ENCODE results near the gene GCNT1. TPM values are rescaled to one million over a fixed set of nuclear protein-coding genes. Genes with fewer than 3 reads are reported as not detected.

GCNT1 gene
- total and polyA plus RNA-seq, 2 donors (not counting 1 experiment from before 2014, with no cell fraction given), result 9.1 to 31.0 TPM

DNA sequence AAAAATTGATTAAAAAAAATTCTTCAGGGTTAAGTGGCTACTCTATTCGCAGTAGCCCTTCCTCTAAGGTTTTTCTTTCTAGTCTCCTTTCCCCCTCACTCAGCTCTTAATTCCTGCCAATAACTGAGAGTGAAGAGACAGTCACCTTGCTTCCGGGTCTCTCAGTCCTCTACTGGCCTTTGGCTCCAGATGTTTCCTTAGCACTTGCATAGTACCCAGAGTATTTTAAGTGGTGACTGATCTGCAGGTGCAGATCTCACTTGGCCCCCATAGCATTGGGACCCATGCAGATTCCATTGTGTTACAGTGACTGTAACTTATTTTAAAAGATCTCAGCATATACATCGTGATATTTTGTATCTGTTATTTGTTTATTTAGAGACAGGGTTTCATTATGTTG is 66.2 kb downstream of the GCNT1 start:
- H3K4me2 ChIP-seq (replicated peaks; ENCODE audit: low read depth, low read length, poor library complexity, severe bottlenecking), result no peak overlapping the region
- H3K27ac ChIP-seq (ENCODE audit: low read length in 2 of 2), result no peak overlapping the region
- 17% methylated on average over 1 of the region's 3 CpGs for WGBS (ENCODE audit: insufficient coverage)
- DNase-seq (no peak), ATAC-seq (ENCODE audit: low read depth) (no peak)
- no peak overlapping the region for H3K9ac ChIP-seq (ENCODE audit: low read length)
- H2AFZ ChIP-seq (ENCODE audit: insufficient read depth, low read depth, low read length, poor library complexity, severe bottlenecking), result no peak overlapping the region
- POLR2A ChIA-PET, result no interaction called here
- H3K4me1 ChIP-seq (ENCODE audit: control insufficient read depth in 2 of 2, insufficient read depth in 2 of 2, low read length in 2 of 2), result no peaks in the 10 kb centered on the region
- intact Hi-C loops (cut with micrococcal nuclease), result no loop called here
- H3K4me1 Mint-ChIP-seq, result peaks cover 4% of the 10 kb centered on the region
- H3K9me3 Mint-ChIP-seq (ENCODE audit: insufficient read depth), result no peaks in the 10 kb centered on the region
- H3K27me3 Mint-ChIP-seq, result no peaks in the 10 kb centered on the region
- no peak for TF ChIP-seq EZH2 (IDR thresholded peaks at IDR 0.05; ENCODE audit: borderline replicate concordance, insufficient read depth, low read depth, low read length, poor library complexity, severe bottlenecking)
- TF ChIP-seq, protein P1, sequence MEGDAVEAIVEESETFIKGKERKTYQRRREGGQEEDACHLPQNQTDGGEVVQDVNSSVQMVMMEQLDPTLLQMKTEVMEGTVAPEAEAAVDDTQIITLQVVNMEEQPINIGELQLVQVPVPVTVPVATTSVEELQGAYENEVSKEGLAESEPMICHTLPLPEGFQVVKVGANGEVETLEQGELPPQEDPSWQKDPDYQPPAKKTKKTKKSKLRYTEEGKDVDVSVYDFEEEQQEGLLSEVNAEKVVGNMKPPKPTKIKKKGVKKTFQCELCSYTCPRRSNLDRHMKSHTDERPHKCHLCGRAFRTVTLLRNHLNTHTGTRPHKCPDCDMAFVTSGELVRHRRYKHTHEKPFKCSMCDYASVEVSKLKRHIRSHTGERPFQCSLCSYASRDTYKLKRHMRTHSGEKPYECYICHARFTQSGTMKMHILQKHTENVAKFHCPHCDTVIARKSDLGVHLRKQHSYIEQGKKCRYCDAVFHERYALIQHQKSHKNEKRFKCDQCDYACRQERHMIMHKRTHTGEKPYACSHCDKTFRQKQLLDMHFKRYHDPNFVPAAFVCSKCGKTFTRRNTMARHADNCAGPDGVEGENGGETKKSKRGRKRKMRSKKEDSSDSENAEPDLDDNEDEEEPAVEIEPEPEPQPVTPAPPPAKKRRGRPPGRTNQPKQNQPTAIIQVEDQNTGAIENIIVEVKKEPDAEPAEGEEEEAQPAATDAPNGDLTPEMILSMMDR (IDR thresholded peaks at IDR 0.05), result no peak
- no peaks in the 10 kb centered on the region for H3K36me3 ChIP-seq (replicated peaks in 1 of 2; ENCODE audit: control extremely low read depth in 1 of 2, control insufficient read depth in 1 of 2, extremely low read depth in 1 of 2, insufficient read depth in 2 of 2, low read length in 1 of 2)
- no peaks in the 10 kb centered on the region for H4K20me1 ChIP-seq (ENCODE audit: control insufficient read depth, insufficient read depth, low read length, poor library complexity, severe bottlenecking)
- H3K27ac Mint-ChIP-seq, result no peak overlapping the region
- peaks cover 0 to 9% (median 0%) of the 10 kb centered on the region in 3 donors for H3K9me3 ChIP-seq (ENCODE audit: control extremely low read depth in 1 of 3, control insufficient read depth in 2 of 3, insufficient read depth in 1 of 3, low read length in 2 of 3)
- H3K27me3 ChIP-seq (replicated peaks in 1 of 4; ENCODE audit: control extremely low read depth in 1 of 4, control insufficient read depth in 3 of 4, insufficient read depth in 4 of 4, low read length in 3 of 4), result no peaks in the 10 kb centered on the region
- H3K4me3 ChIP-seq (ENCODE audit: control extremely low read depth in 1 of 5, extremely low read depth in 1 of 5, insufficient read depth in 1 of 5, low read depth in 2 of 5, low read length in 4 of 5), result no peak overlapping the region
- H3K4me3 Mint-ChIP-seq, result no peak overlapping the region
- H3K79me2 ChIP-seq (ENCODE audit: control insufficient read depth, insufficient read depth, low read length), result no peaks in the 10 kb centered on the region
- CTCF ChIA-PET, result no interaction called here

DNA sequence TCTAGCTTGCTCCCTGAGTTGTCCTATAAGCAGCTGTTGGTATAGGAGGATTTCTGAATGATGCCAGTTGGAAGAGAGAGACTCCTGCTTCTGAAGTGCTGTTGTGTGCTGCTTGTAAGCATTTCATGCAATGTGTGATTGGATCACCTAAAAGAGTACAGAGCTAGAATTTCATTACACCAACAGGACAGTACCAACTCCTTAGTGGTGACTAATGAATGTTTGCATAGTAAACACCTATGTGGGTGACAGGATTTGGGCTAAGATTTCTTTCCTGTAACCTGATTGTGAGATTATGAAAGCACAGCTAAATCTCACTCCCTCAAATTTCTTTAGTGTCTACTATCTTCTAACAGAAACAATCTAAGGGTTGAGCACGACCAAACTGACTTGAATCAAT is 67.0 kb downstream of the GCNT1 start:
- Histone ChIP-seq H3K9ac (ENCODE audit: low read length) (no peak overlapping the region), H3K36me3 (replicated peaks in 1 of 2; ENCODE audit: control extremely low read depth in 1 of 2, control insufficient read depth in 1 of 2, extremely low read depth in 1 of 2, insufficient read depth in 2 of 2, low read length in 1 of 2) (no peaks in the 10 kb centered on the region), H3K79me2 (ENCODE audit: control insufficient read depth, insufficient read depth, low read length) (no peaks in the 10 kb centered on the region), H3K27ac (ENCODE audit: low read length in 2 of 2) (no peak overlapping the region), H3K4me1 (ENCODE audit: control insufficient read depth in 2 of 2, insufficient read depth in 2 of 2, low read length in 2 of 2) (no peaks in the 10 kb centered on the region), H4K20me1 (ENCODE audit: control insufficient read depth, insufficient read depth, low read length, poor library complexity, severe bottlenecking) (no peaks in the 10 kb centered on the region), H3K9me3 (ENCODE audit: control extremely low read depth in 1 of 3, control insufficient read depth in 2 of 3, insufficient read depth in 1 of 3, low read length in 2 of 3) (peaks cover 0 to 9% (median 0%) of the 10 kb centered on the region in 3 donors), H3K4me2 (replicated peaks; ENCODE audit: low read depth, low read length, poor library complexity, severe bottlenecking) (no peak overlapping the region), H3K4me3 (ENCODE audit: control extremely low read depth in 1 of 5, extremely low read depth in 1 of 5, insufficient read depth in 1 of 5, low read depth in 2 of 5, low read length in 4 of 5) (no peak overlapping the region), H3K27me3 (replicated peaks in 1 of 4; ENCODE audit: control extremely low read depth in 1 of 4, control insufficient read depth in 3 of 4, insufficient read depth in 4 of 4, low read length in 3 of 4) (no peaks in the 10 kb centered on the region), H2AFZ (ENCODE audit: insufficient read depth, low read depth, low read length, poor library complexity, severe bottlenecking) (no peak overlapping the region)
- Mint-ChIP-seq H3K4me3 (no peak overlapping the region), H3K27me3 (no peaks in the 10 kb centered on the region), H3K27ac (no peak overlapping the region), H3K9me3 (ENCODE audit: insufficient read depth) (no peaks in the 10 kb centered on the region), H3K4me1 (peaks cover 7% of the 10 kb centered on the region)
- DNase-seq (no peak), ATAC-seq (ENCODE audit: low read depth) (no peak)
- ChIA-PET CTCF (no interaction called here), POLR2A (no interaction called here)
- TF ChIP-seq, protein P1 (IDR thresholded peaks at IDR 0.05), result no peak
- TF ChIP-seq EZH2 (IDR thresholded peaks at IDR 0.05; ENCODE audit: borderline replicate concordance, insufficient read depth, low read depth, low read length, poor library complexity, severe bottlenecking), result no peak
- intact Hi-C loops (cut with micrococcal nuclease), result no loop called here
- WGBS (ENCODE audit: insufficient coverage), result 63% methylated on average over 1 of the region's 1 CpG
